ENCODE results near the gene RPUSD1. TPM values are rescaled to one million over a fixed set of nuclear protein-coding genes. Genes with fewer than 3 reads are reported as not detected.

RPUSD1 gene
- total RNA-seq, 1 experiment from 2014 or later = 59.9 TPM

GRCh38 chr16:770411-770810 lies 17.8 kb downstream of the RPUSD1 start (continued):
- TF ChIP-seq CBX3 (IDR thresholded peaks at IDR 0.05; ENCODE audit: low read depth) = no peak
- TF ChIP-seq ZNF274 (IDR thresholded peaks at IDR 0.05; ENCODE audit: low read depth, low read length) = no peak
- no peak for TF ChIP-seq TCF7L2 (IDR thresholded peaks at IDR 0.05; ENCODE audit: borderline replicate concordance, extremely low read depth, insufficient read depth, insufficient read length)
- TF ChIP-seq MAX (IDR thresholded peaks at IDR 0.05) = no peak
- TF ChIP-seq JUND (IDR thresholded peaks at IDR 0.05) = no peak
- no peak for TF ChIP-seq SIN3A (IDR thresholded peaks at IDR 0.05; ENCODE audit: low read depth)
- TF ChIP-seq POLR2AphosphoS5 (IDR thresholded peaks at IDR 0.05; ENCODE audit: low read depth, low read length) = no peak
- no peak for TF ChIP-seq ELF1 (IDR thresholded peaks at IDR 0.05; ENCODE audit: borderline replicate concordance, low read depth)
- no peak for TF ChIP-seq ATF3 (IDR thresholded peaks at IDR 0.05)
- TF ChIP-seq RAD21 (IDR thresholded peaks at IDR 0.05; ENCODE audit: low read depth) = no peak

- no peaks in the 10 kb centered on the region for H3K9me2 ChIP-seq (ENCODE audit: insufficient read depth)
- DNase-seq (ENCODE audit: low read depth, low spot score) (no peak), ATAC-seq (no peak)
- H3K4me1 ChIP-seq (ENCODE audit: control insufficient read depth in 1 of 2, insufficient read depth in 2 of 2, low read length in 2 of 2) = peaks cover 22 to 27% of the 10 kb centered on the region in 2 experiments
- H3K27ac ChIP-seq (ENCODE audit: low read depth, low read length) = no peak overlapping the region
- no peaks in the 10 kb centered on the region for H3K27me3 ChIP-seq (ENCODE audit: insufficient read depth, low read length)
- RAD21 ChIA-PET (ENCODE audit: low non-redundant PET in 1 of 2, low total read pairs in 2 of 2, uncharacterized antibody in 2 of 2, unreplicated experiment in 2 of 2) = no interaction called here
- H2AFZ ChIP-seq (ENCODE audit: low read depth, low read length, poor library complexity, severe bottlenecking) = no peak overlapping the region
- intact Hi-C loops (cut with micrococcal nuclease) = no loop called here
- peaks cover 7 to 11% of the 10 kb centered on the region in 2 experiments; a peak in 3 of 4 replicates for H3K36me3 ChIP-seq (ENCODE audit: control insufficient read depth in 1 of 2, insufficient read depth in 2 of 2, low read length in 2 of 2)
- POLR2A ChIA-PET = no interaction called here
- no TSS peak for BruUV-seq (replicated peaks)
- no peak overlapping the region for H3K4me3 ChIP-seq (replicated peaks in 1 of 2; ENCODE audit: low read depth in 1 of 2, low read length in 2 of 2)
- H3K4me2 ChIP-seq (ENCODE audit: low read length) = no peak overlapping the region
- no peak overlapping the region for H3K9ac ChIP-seq (ENCODE audit: low read length)
- CTCF ChIA-PET = no interaction called here
- no peaks in the 10 kb centered on the region for H4K20me1 ChIP-seq (ENCODE audit: insufficient read depth)
- no peaks in the 10 kb centered on the region for H3K79me2 ChIP-seq (ENCODE audit: insufficient read depth, low read length)
- H3K9me3 ChIP-seq (ENCODE audit: control insufficient read depth in 1 of 2, insufficient read depth in 1 of 2, low read depth in 1 of 2, low read length in 2 of 2) = no peaks in the 10 kb centered on the region
- no peak for TF ChIP-seq JUND (IDR thresholded peaks at IDR 0.05)
- TF ChIP-seq CEBPB (IDR thresholded peaks at IDR 0.05; ENCODE audit: low read depth) = no peak
- TF ChIP-seq SP1 (IDR thresholded peaks at IDR 0.05; ENCODE audit: low read depth) = no peak
- TF ChIP-seq REST (IDR thresholded peaks at IDR 0.05; ENCODE audit: low read depth) = no peak
- no peak for TF ChIP-seq MAX (IDR thresholded peaks at IDR 0.05)
- no peak for TF ChIP-seq ZFX (IDR thresholded peaks at IDR 0.05)
- TF ChIP-seq ELF1 (IDR thresholded peaks at IDR 0.05; ENCODE audit: borderline replicate concordance, low read depth) = no peak
Measured at GRCh38 chr16:769934-770333, 18.2 kb downstream of the RPUSD1 start.

Measured in HCT116 (cell line).